Skeletal muscle satellite cell (primary cell): ENCODE data around the gene PRSS23.

Source experiments
- H3K27me3 ChIP-seq: 2 replicates; pipeline ENCODE4 v1.7.0; 2013; ENCODE audit warnings: low read length; ENCODE audit not compliant: control insufficient read depth, insufficient read depth
- H3K36me3 ChIP-seq: 2 replicates; pipeline ENCODE4 v1.7.0; 2013; ENCODE audit warnings: mild to moderate bottlenecking, control low read depth, low read length; ENCODE audit not compliant: insufficient read depth
- H3K4me1 ChIP-seq: 2 replicates; pipeline ENCODE4 v1.7.0; 2013; ENCODE audit warnings: low read length; ENCODE audit not compliant: control insufficient read depth, insufficient read depth
- H3K4me2 ChIP-seq: 2 replicates; pipeline ENCODE4 v1.7.0; 2013; ENCODE audit warnings: mild to moderate bottlenecking, low read length
- H3K4me3 ChIP-seq: 2 replicates; pipeline ENCODE4 v1.7.0; 2013; ENCODE audit warnings: low read length
- H3K9ac ChIP-seq: 2 replicates; pipeline ENCODE4 v1.7.0; 2013; ENCODE audit warnings: mild to moderate bottlenecking, low read depth, low read length, moderate library complexity
- H3K9me3 ChIP-seq: replicated peaks from 2 replicates; pipeline ENCODE4 v1.7.0; 2013; ENCODE audit warnings: mild to moderate bottlenecking, control low read depth, low read length

Gene PRSS23

DNA sequence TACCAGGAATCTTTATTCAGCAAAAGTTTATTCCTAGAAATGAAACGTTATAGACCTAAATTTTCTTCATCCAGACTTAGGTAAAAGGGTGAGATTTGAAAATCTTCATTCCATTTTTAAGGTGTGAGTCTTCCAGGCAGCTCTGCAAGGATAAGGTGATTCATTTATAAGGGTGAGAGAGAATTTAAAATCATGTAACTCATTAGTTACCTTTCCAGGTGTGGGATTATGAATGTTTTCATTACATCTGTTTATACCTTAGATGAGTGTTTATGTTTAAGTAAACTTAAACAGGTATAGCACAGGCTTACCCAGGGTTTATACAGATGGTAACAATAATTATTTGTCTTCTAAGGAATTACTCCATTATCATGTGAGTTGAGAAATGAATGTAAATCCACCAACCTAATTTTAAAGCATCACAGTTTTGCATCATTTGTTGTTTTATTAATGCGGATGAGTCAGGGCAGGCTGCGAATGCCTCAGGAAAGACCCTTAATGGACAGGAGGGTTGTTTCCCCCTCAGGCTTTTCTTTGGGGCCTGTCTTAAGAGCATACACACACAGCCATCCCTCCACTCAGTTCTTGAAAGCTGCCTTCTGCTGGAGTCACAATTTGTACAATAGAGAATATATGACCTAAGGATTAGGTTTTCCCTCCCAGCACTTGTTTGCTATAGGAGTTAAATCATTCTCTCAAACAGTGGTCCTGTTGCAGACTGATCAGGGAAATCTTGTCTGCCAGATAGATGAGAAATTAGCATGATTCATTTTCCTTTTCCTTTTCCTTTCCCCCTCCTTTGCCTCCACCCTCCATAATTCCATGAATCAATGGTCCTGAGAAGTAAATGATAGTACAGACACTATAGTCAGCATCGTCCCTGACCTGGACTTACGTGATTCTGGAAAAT lies 3.0 kb downstream of the PRSS23 start:
- Histone ChIP-seq H3K27me3 (no peaks in the 10 kb centered on the region), H3K9me3 (no peaks in the 10 kb centered on the region), H3K4me3 (peak overlapping the region; percentile 93), H3K4me1 (peaks cover 65% of the 10 kb centered on the region), H3K36me3 (peaks cover 25% of the 10 kb centered on the region), H3K4me2 (peak overlapping the region; percentile 89), H3K9ac (peak overlapping the region; percentile 93)

DNA sequence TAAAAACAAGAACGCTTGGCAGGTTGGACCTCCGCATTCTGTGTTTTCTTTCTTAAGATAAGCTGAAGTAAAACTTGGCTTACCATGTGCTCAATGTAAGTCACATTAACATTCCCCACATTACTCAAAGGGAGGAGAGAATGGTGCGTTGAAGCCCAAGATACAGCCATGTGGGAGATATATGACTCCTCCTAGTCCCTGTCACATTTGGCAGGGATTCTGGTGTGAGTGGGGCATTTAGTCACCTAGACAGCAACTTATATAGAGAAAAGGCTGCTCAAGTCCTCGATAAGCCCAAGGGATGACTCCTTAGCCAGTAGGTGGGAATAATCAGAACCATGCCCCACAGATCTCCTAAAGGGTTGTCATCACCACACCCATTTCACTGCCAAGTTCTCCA lies 4.6 kb downstream of the PRSS23 start:
- no peaks in the 10 kb centered on the region for H3K27me3 ChIP-seq
- H3K4me2 ChIP-seq = no peak overlapping the region
- H3K4me1 ChIP-seq = peaks cover 52% of the 10 kb centered on the region
- no peaks in the 10 kb centered on the region for H3K9me3 ChIP-seq
- H3K4me3 ChIP-seq = no peak overlapping the region
- peaks cover 41% of the 10 kb centered on the region for H3K36me3 ChIP-seq
- H3K9ac ChIP-seq = no peak overlapping the region

DNA sequence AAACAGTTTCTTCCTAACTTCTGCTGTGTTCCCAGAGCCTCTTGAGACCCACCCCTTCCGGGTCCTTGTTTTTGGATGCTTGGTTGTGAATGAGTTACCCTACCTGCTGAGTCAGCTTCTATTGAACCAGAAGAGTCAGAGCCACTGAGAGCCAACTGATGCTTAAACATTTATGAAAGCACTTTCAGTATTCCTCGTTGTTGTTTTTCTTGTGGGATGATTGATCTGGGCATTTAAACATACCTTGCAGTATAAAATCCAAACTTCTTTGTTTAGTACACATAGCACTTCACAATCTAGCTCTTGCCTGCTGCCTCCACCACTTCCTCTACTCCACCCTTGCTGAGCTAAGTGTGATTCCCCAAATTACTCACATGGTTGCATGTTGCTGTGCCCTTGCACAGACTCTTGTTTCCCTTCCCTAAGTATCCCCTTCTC lies 5.5 kb downstream of the PRSS23 start:
- Histone ChIP-seq H3K4me3 (no peak overlapping the region), H3K36me3 (peaks cover 49% of the 10 kb centered on the region), H3K9me3 (no peaks in the 10 kb centered on the region), H3K4me1 (peaks cover 53% of the 10 kb centered on the region), H3K27me3 (no peaks in the 10 kb centered on the region), H3K9ac (no peak overlapping the region), H3K4me2 (peak overlapping the region; percentile 42)

DNA sequence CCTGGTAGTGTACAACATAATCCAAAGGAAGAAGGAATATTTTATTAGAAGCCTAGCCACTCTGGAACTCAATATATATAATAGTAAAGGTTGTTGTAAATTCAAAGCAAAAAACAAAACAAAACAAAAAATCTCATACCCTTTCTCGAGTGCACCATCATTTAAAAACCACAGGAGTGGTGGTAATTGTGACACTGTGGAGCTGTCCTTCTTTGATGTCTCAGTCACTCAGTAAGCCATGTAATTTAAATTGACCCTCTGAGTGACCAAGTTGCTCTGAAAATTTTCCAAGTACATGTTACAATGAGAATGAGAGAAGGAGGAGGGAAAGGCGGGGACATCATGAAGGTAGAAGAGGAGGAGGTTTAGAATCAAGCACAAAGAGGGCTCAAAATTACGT lies 6.6 kb downstream of the PRSS23 start:
- Histone ChIP-seq H3K4me3 (no peak overlapping the region), H3K9ac (no peak overlapping the region), H3K27me3 (no peaks in the 10 kb centered on the region), H3K36me3 (peaks cover 52% of the 10 kb centered on the region), H3K9me3 (no peaks in the 10 kb centered on the region), H3K4me2 (no peak overlapping the region), H3K4me1 (peaks cover 57% of the 10 kb centered on the region)

DNA sequence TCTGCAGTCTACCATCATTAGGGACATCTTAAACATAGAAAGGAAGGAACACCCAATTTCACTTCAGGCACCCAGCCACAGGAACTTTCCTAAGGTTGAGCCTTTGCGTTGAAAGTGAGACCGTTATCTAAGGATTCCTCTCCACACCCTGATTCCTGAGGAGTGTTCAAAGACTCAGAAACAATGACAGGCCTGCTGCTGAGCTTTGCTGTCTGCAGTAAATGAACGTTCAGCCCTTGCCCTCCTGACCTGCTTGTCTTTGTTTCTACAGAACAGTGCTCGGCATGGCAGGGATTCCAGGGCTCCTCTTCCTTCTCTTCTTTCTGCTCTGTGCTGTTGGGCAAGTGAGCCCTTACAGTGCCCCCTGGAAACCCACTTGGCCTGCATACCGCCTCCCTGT lies 7.0 kb downstream of the PRSS23 start:
- Histone ChIP-seq H3K9me3 (no peaks in the 10 kb centered on the region), H3K9ac (no peak overlapping the region), H3K4me1 (peaks cover 57% of the 10 kb centered on the region), H3K36me3 (peaks cover 52% of the 10 kb centered on the region), H3K4me2 (no peak overlapping the region), H3K27me3 (no peaks in the 10 kb centered on the region), H3K4me3 (no peak overlapping the region)

DNA sequence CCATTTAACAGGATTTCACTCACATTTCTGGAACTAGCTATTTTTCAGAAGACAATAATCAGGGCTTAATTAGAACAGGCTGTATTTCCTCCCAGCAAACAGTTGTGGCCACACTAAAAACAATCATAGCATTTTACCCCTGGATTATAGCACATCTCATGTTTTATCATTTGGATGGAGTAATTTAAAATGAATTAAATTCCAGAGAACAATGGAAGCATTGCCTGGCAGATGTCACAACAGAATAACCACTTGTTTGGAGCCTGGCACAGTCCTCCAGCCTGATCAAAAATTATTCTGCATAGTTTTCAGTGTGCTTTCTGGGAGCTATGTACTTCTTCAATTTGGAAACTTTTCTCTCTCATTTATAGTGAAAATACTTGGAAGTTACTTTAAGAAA lies 9.2 kb downstream of the PRSS23 start:
- Histone ChIP-seq H3K4me3 (no peak overlapping the region), H3K9me3 (no peaks in the 10 kb centered on the region), H3K9ac (no peak overlapping the region), H3K4me2 (no peak overlapping the region), H3K27me3 (no peaks in the 10 kb centered on the region), H3K36me3 (peaks cover 52% of the 10 kb centered on the region), H3K4me1 (peaks cover 45% of the 10 kb centered on the region)

DNA sequence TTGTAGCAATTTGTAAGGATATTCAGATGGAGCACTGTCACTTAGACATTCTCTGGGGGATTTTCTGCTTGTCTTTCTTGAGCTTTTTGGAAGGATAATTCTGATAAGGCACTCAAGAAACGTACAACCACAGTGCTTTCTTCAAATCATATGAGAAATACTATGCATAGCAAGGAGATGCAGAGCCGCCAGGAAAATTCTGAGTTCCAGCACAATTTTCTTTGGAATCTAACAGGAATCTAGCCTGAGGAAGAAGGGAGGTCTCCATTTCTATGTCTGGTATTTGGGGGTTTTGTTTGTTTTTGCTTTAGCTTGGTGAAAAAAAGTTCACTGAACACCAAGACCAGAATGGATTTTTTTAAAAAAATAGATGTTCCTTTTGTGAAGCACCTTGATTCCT lies 9.9 kb downstream of the PRSS23 start:
- Histone ChIP-seq H3K27me3 (no peaks in the 10 kb centered on the region), H3K36me3 (peaks cover 45% of the 10 kb centered on the region), H3K4me2 (no peak overlapping the region), H3K9ac (no peak overlapping the region), H3K4me1 (peaks cover 45% of the 10 kb centered on the region), H3K4me3 (no peak overlapping the region), H3K9me3 (no peaks in the 10 kb centered on the region)

DNA sequence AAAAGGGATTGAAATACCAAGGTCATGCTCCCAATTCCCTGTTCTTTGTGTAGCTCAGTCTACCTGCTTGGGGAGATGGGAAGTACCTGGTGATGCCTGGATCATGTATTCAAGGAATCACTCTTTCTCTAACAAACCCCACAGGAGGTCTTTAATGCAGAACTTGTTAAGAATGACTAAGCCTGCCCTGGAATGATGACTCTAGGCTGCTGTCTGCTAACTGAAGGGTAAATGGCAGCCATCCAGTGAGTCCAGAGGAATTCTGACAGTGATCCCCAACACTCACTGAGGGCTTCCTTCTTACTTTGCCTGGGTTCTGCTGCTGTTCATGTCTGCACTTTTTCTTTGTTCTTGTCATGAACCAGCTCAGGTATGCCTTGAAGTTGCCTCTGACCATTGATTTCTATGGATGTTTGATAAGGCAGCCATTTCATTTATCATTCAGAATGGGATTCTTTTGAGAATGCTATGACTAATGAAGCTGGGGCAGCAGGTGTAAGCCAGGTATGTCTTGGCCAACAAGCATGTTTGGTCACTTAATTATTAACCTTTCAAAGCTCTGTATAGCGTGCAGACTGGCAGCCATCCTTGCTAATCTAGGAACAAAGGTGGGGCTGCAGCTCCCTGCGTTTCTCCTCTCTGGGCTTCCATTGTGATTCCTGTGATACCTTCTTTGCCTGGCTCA lies 11.4 kb downstream of the PRSS23 start:
- Histone ChIP-seq H3K27me3 (no peaks in the 10 kb centered on the region), H3K9me3 (no peaks in the 10 kb centered on the region), H3K9ac (no peak overlapping the region), H3K4me1 (peaks cover 49% of the 10 kb centered on the region), H3K4me3 (no peak overlapping the region), H3K36me3 (peaks cover 42% of the 10 kb centered on the region), H3K4me2 (no peak overlapping the region)

DNA sequence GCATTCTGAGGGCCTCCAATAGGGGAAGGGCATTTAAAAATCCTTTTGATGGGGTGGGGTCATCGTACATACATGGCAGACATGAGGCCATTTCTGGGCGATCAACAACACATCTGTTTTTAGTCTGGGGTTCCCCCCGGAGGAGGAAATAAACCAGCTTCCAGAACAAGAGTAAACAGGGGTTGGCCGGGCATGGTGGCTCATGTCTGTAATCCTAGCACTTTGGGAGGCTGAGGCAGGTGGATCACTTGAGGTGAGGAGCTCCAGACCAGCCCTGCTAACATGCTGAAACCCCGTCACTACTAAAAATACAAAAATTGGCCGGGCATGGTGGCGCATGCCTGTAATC lies 12.0 kb downstream of the PRSS23 start:
- Histone ChIP-seq H3K4me1 (peaks cover 54% of the 10 kb centered on the region), H3K4me2 (no peak overlapping the region), H3K9ac (no peak overlapping the region), H3K4me3 (no peak overlapping the region), H3K27me3 (no peaks in the 10 kb centered on the region), H3K36me3 (peaks cover 38% of the 10 kb centered on the region), H3K9me3 (no peaks in the 10 kb centered on the region)

DNA sequence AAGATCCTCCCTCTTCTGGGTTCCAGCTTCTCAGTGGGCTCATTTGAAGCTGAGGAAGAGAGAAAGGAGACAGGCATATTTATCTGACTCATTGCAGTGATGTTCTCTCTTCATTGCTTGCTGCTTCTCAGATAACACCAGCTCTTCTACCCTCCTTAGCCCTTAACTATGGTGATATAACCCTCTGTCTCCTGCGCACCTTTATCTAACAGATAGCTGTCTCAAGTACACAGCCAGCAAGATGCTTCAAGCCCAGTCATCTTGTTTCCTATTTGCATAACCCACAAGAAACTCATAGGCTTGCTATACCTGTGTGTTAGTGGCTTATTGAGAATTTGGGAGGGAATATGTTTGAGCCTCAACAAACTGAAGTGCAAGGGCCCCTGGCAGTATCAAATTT lies 12.6 kb downstream of the PRSS23 start:
- no peak overlapping the region for H3K4me2 ChIP-seq
- H3K9me3 ChIP-seq = no peaks in the 10 kb centered on the region
- H3K27me3 ChIP-seq = no peaks in the 10 kb centered on the region
- H3K4me3 ChIP-seq = no peak overlapping the region
- H3K36me3 ChIP-seq = peaks cover 31% of the 10 kb centered on the region
- H3K4me1 ChIP-seq = peaks cover 60% of the 10 kb centered on the region
- no peak overlapping the region for H3K9ac ChIP-seq

DNA sequence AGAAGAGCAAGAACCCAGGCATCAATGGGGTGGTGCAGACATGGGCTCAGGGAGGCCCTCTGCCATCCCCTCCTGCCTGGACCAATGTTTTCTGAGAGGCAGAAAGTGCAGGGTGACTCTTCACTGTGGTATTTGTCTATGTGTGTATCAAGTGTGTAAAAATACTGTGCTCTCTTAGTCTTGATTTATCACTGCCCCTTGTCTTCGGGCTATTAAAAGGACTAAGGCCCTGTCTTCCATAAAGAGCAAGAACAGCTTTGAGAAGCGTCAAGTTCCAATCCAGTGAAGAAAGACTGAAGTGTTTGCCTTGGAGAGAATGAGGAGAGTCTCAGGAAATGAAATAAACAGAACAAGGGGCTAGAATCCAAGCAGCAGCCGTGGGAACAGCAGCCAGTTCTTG lies 14.4 kb downstream of the PRSS23 start:
- no peak overlapping the region for H3K4me2 ChIP-seq
- H3K4me1 ChIP-seq = peaks cover 71% of the 10 kb centered on the region
- no peak overlapping the region for H3K9ac ChIP-seq
- no peaks in the 10 kb centered on the region for H3K27me3 ChIP-seq
- peaks cover 13% of the 10 kb centered on the region for H3K36me3 ChIP-seq
- H3K4me3 ChIP-seq = no peak overlapping the region
- H3K9me3 ChIP-seq = no peaks in the 10 kb centered on the region

DNA sequence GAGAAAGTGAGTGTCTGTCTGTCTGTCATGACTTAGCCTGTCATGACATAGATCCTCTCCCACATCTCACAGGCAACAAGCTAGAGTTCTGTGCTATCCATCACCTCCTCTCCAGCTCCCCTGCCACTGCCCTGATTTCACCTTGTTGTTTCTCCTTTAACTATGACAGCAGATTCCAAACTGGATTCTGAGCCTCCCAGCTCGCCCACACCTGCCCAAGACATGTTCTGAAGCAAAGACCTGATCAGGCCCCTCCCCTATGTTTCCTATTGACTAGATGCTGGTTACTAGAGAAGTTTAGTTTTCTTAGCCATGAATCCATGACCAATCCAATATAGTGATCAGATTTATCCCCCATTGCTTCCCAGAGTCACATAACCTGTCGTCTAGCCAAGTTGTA lies 15.4 kb downstream of the PRSS23 start:
- no peak overlapping the region for H3K4me3 ChIP-seq
- no peak overlapping the region for H3K9ac ChIP-seq
- no peak overlapping the region for H3K4me2 ChIP-seq
- no peaks in the 10 kb centered on the region for H3K27me3 ChIP-seq
- peaks cover 5% of the 10 kb centered on the region for H3K36me3 ChIP-seq
- peaks cover 73% of the 10 kb centered on the region for H3K4me1 ChIP-seq
- H3K9me3 ChIP-seq = no peaks in the 10 kb centered on the region
